ENCODE data around the gene TAX1BP3.

TAX1BP3 gene

DNA sequence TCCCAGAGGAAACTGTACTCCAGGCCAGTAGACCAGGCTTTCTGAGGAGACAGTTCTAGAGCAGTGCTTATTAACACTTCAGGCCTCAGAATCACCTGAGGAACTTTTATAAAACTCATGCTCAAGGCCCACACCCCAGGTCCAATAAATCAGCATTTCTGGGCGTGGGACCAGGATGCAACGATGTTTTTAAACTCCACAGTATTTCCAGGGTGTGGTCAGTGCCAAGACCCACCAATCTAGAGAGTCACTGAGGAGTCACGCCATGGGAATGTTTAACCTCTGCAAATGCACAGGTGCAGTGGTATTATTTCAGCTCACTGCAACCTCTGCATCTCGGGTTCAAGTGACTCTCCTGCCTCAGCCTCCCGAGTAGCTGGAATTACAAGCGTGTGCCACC, 55.3 kb downstream of the TAX1BP3 start:
- Histone ChIP-seq H3K4me1 (ENCODE audit: control insufficient read depth, insufficient read depth, low read length) (no peaks in the 10 kb centered on the region), H3K4me3 (ENCODE audit: low read depth, low read length) (no peak overlapping the region), H3K36me3 (ENCODE audit: control insufficient read depth in 2 of 2, insufficient read depth in 1 of 2, low read length in 2 of 2) (peaks cover 43 to 89% of the 10 kb centered on the region in 2 experiments), H3K27ac (ENCODE audit: extremely low read depth, low read depth, low read length) (no peak overlapping the region), H3K9me3 (ENCODE audit: control insufficient read depth, insufficient read depth, low read depth, low read length) (no peaks in the 10 kb centered on the region)
- ChIA-PET CTCF (interaction anchor here (0.9 kb wide), 1 partner anchor 10 kb away, joined by 5 read pairs; no protein-coding TSS in a partner anchor), POLR2A (interaction anchor here (1.3 kb wide), 1 partner anchor 23 kb away, joined by 6 read pairs; the partner anchor contains the start of genes CTNS and SHPK)
- TF ChIP-seq ZNF19 (tag by site-specific recombination; IDR thresholded peaks at IDR 0.05; ENCODE audit: low read depth): no peak
- TF ChIP-seq, protein P1, sequence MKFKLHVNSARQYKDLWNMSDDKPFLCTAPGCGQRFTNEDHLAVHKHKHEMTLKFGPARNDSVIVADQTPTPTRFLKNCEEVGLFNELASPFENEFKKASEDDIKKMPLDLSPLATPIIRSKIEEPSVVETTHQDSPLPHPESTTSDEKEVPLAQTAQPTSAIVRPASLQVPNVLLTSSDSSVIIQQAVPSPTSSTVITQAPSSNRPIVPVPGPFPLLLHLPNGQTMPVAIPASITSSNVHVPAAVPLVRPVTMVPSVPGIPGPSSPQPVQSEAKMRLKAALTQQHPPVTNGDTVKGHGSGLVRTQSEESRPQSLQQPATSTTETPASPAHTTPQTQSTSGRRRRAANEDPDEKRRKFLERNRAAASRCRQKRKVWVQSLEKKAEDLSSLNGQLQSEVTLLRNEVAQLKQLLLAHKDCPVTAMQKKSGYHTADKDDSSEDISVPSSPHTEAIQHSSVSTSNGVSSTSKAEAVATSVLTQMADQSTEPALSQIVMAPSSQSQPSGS (tag by site-specific recombination; IDR thresholded peaks at IDR 0.05; ENCODE audit: low read depth): no peak
- TF ChIP-seq, protein P2, sequence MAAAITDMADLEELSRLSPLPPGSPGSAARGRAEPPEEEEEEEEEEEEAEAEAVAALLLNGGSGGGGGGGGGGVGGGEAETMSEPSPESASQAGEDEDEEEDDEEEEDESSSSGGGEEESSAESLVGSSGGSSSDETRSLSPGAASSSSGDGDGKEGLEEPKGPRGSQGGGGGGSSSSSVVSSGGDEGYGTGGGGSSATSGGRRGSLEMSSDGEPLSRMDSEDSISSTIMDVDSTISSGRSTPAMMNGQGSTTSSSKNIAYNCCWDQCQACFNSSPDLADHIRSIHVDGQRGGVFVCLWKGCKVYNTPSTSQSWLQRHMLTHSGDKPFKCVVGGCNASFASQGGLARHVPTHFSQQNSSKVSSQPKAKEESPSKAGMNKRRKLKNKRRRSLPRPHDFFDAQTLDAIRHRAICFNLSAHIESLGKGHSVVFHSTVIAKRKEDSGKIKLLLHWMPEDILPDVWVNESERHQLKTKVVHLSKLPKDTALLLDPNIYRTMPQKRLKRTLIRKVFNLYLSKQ (tag by site-specific recombination; IDR thresholded peaks at IDR 0.05; ENCODE audit: borderline replicate concordance): no peak
- no peak for TF ChIP-seq ZNF426 (tag by site-specific recombination; IDR thresholded peaks at IDR 0.05)
- TF ChIP-seq SCRT2 (tag by site-specific recombination; IDR thresholded peaks at IDR 0.05): no peak
- no peak for TF ChIP-seq ZNF660 (tag by site-specific recombination; IDR thresholded peaks at IDR 0.05)
- no peak for TF ChIP-seq HOXA7 (CRISPR knock-in tag; IDR thresholded peaks at IDR 0.05; ENCODE audit: borderline replicate concordance)
- no peak for TF ChIP-seq ZNF10 (tag by site-specific recombination; IDR thresholded peaks at IDR 0.05)
- TF ChIP-seq ZBTB17 (tag by site-specific recombination; IDR thresholded peaks at IDR 0.05): no peak
- TF ChIP-seq KLF1 (tag by site-specific recombination; IDR thresholded peaks at IDR 0.05): no peak
- TF ChIP-seq ZBTB21 (tag by site-specific recombination; IDR thresholded peaks at IDR 0.05): no peak
- no peak for TF ChIP-seq ZNF585B (tag by site-specific recombination; IDR thresholded peaks at IDR 0.05)
- TF ChIP-seq ZNF555 (tag by site-specific recombination; conservative IDR thresholded peaks at IDR 0.05): no peak
- no peak for TF ChIP-seq ZNF324 (tag by site-specific recombination; IDR thresholded peaks at IDR 0.05)
- no peak for TF ChIP-seq YY1 (tag by site-specific recombination; IDR thresholded peaks at IDR 0.05)
- TF ChIP-seq, protein P3, sequence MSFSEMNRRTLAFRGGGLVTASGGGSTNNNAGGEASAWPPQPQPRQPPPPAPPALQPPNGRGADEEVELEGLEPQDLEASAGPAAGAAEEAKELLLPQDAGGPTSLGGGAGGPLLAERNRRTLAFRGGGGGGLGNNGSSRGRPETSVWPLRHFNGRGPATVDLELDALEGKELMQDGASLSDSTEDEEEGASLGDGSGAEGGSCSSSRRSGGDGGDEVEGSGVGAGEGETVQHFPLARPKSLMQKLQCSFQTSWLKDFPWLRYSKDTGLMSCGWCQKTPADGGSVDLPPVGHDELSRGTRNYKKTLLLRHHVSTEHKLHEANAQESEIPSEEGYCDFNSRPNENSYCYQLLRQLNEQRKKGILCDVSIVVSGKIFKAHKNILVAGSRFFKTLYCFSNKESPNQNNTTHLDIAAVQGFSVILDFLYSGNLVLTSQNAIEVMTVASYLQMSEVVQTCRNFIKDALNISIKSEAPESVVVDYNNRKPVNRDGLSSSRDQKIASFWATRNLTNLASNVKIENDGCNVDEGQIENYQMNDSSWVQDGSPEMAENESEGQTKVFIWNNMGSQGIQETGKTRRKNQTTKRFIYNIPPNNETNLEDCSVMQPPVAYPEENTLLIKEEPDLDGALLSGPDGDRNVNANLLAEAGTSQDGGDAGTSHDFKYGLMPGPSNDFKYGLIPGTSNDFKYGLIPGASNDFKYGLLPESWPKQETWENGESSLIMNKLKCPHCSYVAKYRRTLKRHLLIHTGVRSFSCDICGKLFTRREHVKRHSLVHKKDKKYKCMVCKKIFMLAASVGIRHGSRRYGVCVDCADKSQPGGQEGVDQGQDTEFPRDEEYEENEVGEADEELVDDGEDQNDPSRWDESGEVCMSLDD (tag by site-specific recombination; IDR thresholded peaks at IDR 0.05): no peak
- TF ChIP-seq, protein P4, sequence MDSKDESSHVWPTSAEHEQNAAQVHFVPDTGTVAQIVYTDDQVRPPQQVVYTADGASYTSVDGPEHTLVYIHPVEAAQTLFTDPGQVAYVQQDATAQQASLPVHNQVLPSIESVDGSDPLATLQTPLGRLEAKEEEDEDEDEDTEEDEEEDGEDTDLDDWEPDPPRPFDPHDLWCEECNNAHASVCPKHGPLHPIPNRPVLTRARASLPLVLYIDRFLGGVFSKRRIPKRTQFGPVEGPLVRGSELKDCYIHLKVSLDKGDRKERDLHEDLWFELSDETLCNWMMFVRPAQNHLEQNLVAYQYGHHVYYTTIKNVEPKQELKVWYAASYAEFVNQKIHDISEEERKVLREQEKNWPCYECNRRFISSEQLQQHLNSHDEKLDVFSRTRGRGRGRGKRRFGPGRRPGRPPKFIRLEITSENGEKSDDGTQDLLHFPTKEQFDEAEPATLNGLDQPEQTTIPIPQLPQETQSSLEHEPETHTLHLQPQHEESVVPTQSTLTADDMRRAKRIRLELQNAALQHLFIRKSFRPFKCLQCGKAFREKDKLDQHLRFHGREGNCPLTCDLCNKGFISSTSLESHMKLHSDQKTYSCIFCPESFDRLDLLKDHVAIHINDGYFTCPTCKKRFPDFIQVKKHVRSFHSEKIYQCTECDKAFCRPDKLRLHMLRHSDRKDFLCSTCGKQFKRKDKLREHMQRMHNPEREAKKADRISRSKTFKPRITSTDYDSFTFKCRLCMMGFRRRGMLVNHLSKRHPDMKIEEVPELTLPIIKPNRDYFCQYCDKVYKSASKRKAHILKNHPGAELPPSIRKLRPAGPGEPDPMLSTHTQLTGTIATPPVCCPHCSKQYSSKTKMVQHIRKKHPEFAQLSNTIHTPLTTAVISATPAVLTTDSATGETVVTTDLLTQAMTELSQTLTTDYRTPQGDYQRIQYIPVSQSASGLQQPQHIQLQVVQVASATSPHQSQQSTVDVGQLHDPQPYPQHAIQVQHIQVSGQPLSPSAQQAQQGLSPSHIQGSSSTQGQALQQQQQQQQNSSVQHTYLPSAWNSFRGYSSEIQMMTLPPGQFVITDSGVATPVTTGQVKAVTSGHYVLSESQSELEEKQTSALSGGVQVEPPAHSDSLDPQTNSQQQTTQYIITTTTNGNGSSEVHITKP (tag by site-specific recombination; IDR thresholded peaks at IDR 0.05): no peak

Data from HEK293 (cell line).